HK-2 (cell line): ENCODE results near the gene SNAPIN.

ENCODE experiments used
- DNase-seq: peaks from one replicate; pipeline ENCODE4 v3.0.0-alpha.2; 2018; ENCODE audit not compliant: unreplicated experiment

SNAPIN gene, protein sequence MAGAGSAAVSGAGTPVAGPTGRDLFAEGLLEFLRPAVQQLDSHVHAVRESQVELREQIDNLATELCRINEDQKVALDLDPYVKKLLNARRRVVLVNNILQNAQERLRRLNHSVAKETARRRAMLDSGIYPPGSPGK

GRCh38 chr1:153658400-153659174 lies at the start of gene SNAPIN:
SNAPIN (plus strand) TSS chr1:153658703; CDS start chr1:153658744, 41 bp downstream.
- peak; percentile 88 for DNase-seq

GRCh38 chr1:153608742-153609584 lies 49.5 kb upstream of the SNAPIN start:
- peak; percentile 93 for DNase-seq

GRCh38 chr1:153609585-153609907 lies 49.0 kb upstream of the SNAPIN start:
- DNase-seq = no peak

DNA sequence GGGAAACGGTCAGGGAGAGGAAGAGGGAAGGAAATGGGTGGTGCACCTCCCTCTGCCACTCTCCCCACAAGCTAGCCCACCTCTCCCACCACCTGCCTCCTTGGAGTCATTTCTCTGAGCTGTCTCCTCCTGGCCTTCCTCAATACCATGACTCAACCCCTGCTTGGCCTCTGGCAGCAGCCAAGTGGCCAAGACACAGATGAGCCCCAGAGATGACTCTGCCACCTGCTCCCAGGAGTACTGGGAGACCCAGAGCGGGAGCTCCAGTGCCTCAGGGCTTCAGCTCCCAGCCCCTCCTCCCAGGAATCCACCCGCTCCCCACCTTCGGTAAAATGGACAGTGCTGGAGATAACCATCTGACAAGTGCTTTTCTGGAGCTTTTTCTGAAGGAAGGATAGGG lies 48.2 kb upstream of the SNAPIN start:
- no peak for DNase-seq

- no peak for DNase-seq
Measured at GRCh38 chr1:153610811-153611301, 47.6 kb upstream of the SNAPIN start.

DNA sequence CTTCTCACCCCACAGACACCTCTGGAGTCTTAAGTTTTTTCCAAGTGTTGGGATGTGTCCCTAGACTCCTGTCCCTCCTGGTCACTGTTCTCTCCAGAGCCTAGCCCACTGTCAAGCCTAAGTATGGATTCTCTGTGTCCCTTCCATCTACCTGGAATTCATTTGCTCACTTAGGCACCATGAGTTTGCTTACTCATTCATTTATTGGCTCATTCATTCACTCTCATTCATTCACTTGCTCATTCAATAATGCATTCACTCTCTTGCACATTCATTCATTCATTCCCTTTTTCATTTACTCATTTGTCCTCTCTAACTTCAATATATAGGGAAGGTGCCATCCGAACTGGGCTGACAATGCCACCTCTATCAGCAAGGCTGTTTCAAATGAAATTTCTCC lies 47.1 kb upstream of the SNAPIN start:
- DNase-seq = no peak

GRCh38 chr1:153612111-153612754 lies 46.3 kb upstream of the SNAPIN start:
- DNase-seq = no peak

DNA sequence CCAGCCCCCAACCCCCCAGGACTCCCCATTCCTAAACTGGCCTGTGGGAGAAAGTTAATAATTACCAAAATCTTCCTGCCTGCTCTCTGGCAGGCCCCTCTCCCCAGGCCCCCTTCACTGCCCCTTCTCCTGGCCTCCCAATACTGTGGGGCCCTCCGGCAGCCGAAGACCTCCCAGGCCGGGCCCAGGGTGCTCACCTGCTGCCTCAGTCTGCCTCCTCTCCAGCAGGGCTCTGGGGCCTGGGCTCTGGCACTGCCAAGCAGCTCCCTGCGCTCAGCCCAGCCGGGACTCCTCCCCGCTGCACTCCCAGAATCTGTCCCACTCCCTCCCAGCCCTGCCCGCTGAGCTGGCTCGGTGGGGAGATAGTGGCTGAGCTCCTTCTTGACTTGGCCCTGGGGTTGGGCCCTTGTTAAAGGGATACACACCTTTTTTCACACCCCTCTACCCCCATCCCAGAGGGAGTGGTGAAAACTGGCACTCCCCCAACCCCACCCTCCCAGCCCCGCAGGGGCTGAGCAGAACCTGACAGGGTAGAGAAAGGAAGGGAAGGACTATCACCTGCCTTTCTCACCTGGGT lies 45.7 kb upstream of the SNAPIN start, which contains the start of gene S100A16:
Gene S100A16, minus strand, starts transcription at position 383 of the 577 bp plus-strand sequence. CDS start 4,986 bp downstream, outside the sequence.
- peak; percentile 81 for DNase-seq

- no peak for DNase-seq
Measured at GRCh38 chr1:153613406-153613805, 45.1 kb upstream of the SNAPIN start.

- DNase-seq = no peak
Measured at GRCh38 chr1:153614189-153614900, 44.2 kb upstream of the SNAPIN start.

GRCh38 chr1:153614906-153615305 lies 43.6 kb upstream of the SNAPIN start:
- DNase-seq = no peak

- no peak for DNase-seq
Measured at GRCh38 chr1:153615406-153615805, 43.1 kb upstream of the SNAPIN start.

DNA sequence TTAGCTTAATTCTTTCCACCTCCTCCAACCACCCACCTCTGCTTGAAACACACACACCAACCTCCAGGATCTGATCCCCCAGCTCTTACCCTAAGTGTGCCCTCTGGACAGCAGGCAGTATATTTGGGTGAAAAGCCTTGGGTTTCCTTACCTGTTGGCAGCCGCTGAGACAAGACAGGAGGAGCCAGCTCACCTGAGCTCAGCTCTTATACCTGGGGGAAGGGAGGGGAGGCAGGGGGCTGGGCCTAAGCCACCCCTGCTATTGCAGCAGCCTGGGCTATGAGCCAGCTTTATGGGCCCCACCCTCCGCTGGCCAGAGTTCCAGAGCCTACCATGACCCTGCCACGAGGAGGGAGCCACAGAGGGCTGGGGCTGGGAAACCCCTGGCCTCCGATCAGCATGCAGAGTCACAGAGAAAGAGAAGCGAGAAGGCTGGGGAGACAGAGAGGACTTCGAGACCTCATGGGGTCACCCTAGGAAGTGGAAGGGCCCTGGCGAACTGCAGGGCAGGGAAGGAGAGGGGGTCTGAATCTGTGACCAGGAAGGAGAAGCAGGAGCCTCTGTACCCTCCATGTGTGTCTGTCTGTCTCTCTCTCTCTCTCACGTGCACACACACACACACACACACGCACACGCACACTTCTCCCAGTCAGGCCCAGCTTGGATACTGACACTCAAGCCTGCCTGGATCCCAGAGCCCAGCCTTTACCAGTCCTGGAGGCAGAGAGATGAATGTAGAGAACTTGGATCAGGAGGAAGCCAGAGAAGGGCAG lies 42.2 kb upstream of the SNAPIN start, which contains the start of gene S100A14:
Gene S100A14, minus strand, starts transcription at position 182 of the 773 bp plus-strand sequence. CDS start 467 bp downstream, outside the sequence.
- no peak for DNase-seq

- no peak for DNase-seq
Measured at GRCh38 chr1:153616917-153617311, 41.6 kb upstream of the SNAPIN start.

- DNase-seq = no peak
Measured at GRCh38 chr1:153617663-153618062, 40.8 kb upstream of the SNAPIN start.

DNA sequence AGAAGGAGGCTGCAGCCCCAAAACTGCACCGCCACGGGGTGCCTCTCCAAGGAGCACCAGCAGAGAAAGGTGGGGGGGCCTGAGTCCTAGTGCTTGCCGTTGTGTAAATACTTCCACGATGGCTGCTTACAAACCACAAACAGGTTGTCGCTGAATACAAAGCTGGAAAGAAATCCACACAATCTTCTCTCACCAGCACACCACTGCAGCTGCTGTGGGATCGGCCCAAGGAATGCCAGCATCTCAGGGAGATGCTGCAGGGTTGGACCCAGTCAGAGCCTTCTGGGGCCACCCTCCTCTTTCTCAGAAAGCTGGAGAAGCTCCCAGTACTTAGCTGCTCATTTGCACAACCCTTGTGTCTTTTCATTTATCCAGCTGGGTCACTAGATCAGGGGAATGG lies 39.3 kb upstream of the SNAPIN start:
- no peak for DNase-seq

GRCh38 chr1:153623101-153623500 lies 35.4 kb upstream of the SNAPIN start:
- DNase-seq = no peak

DNA sequence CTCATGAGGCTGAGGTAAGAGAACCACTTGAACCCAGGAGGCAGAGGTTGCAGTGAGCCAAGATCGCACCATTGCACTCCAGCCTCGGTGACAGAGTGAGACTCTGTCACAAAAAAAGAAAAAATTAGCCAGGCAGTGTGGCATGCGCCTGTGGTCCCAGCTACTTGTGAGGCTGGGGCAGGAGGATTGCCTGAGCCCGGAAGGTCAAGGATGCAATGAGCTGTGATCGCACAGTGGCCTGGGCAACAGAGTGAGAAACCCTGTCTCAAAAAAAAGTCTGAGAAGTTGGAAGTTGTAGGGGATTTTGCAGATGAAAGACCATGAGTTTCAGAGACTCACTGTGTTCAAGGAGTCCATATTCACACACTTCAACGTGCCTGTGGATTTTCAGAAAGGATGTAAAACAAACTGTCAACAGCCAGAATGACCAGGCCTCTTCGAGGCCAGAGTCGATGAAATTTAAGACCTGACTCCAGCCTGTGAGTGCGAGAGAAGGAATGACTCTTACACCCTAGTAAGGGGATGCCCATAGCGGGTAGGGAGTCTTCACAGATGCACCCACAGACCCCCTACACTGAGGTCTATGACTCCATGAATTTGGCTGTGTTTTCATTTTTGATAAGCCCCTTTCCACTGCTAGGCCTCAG lies 33.4 kb upstream of the SNAPIN start:
- DNase-seq = no peak

DNA sequence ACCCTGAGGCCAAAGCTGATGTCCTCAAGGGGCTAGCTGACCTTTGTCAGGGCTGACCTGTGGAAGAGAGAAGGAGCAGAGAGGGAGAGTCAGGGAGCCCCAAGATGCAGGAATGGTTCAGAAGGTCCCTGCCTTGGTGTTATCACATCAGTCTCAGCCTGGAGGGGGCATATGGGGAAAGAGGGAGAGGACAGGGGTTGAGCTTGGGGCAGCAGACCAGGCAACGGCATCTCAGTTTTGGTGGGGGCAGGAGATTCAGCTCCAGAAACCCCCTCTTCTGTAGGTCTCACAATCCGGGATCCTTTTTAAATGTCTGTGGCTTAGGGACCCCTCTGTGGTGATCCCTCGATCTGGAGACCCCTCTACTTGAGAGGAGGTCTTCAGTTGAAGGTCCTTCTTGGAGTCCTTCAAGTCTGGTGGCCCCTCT lies 32.0 kb upstream of the SNAPIN start:
- no peak for DNase-seq
